IMR-90 (cell line): ENCODE results near the gene CHCHD2. TPM values are rescaled to one million over a fixed set of nuclear protein-coding genes. Genes with fewer than 3 reads are reported as not detected.

Experiments
- ATAC-seq: fragments of 200-7000 bp; cut with Tn5 transposase; 2 replicates; pipeline ENCODE4 v1.9.1; 2020; ENCODE audit warnings: low read depth, mild to moderate bottlenecking, moderate library complexity
- BruUV-seq: library from RNA; stranded (reverse); fragments of 400-500 nt; replicated peaks from 2 replicates; lab custom pipeline; 2021; lab: Mats Ljungman, UMichigan
- CTCF ChIA-PET: fragments of 300-600 bp; formaldehyde crosslinking; extraction: SDS; loops from one replicate; lab custom pipeline; 2021; ENCODE audit warnings: antibody characterized with exemption; lab: Yijun Ruan, JAX
- POLR2A ChIA-PET: fragments of 300-600 bp; sonication (Branson Sonifier 250); formaldehyde crosslinking; loops from one replicate; lab custom pipeline; 2022; ENCODE audit warnings: antibody characterized with exemption; ENCODE audit not compliant: unreplicated experiment; lab: Charles Lee
- DNase-seq: peaks from one replicate; pipeline ENCODE4 v3.0.0; 2013
- H2AFZ ChIP-seq: replicated peaks from 2 replicates; pipeline ENCODE3; 2013; ENCODE audit warnings: low read length, mild to moderate bottlenecking; ENCODE audit not compliant: poor library complexity
- H2AK5ac ChIP-seq: 2 replicates; pipeline ENCODE4 v1.6.1; 2013; ENCODE audit warnings: low read depth, low read length, inconsistent platforms
- H2AK9ac ChIP-seq: replicated peaks from 2 replicates; pipeline ENCODE3; 2013; ENCODE audit warnings: mild to moderate bottlenecking, low read depth, low read length, moderate library complexity; ENCODE audit not compliant: poor library complexity
- H2BK120ac ChIP-seq: 2 replicates; pipeline ENCODE4 v1.6.1; 2013; ENCODE audit warnings: low read depth, low read length, inconsistent platforms
- H2BK15ac ChIP-seq: 3 replicates; pipeline ENCODE4 v1.6.1; 2013; ENCODE audit warnings: low read depth, low read length, inconsistent platforms
- H2BK20ac ChIP-seq: 2 replicates; pipeline ENCODE4 v1.6.1; 2013; ENCODE audit warnings: low read depth, mild to moderate bottlenecking, inconsistent platforms, low read length, moderate library complexity
- H2BK5ac ChIP-seq: 2 replicates; pipeline ENCODE4 v1.6.1; 2013; ENCODE audit warnings: mild to moderate bottlenecking, low read depth, low read length, inconsistent platforms; ENCODE audit not compliant: poor library complexity, severe bottlenecking
- H3K14ac ChIP-seq: replicated peaks from 2 replicates; pipeline ENCODE4 v1.6.1; 2013; ENCODE audit warnings: low read depth, low read length, inconsistent platforms
- H3K18ac ChIP-seq: 2 replicates; pipeline ENCODE4 v1.6.1; 2013; ENCODE audit warnings: low read depth, low read length, control low read depth
- H3K23ac ChIP-seq: 2 replicates; pipeline ENCODE4 v1.6.1; 2013; ENCODE audit warnings: low read depth, low read length, inconsistent platforms
- H3K27ac ChIP-seq: 2 replicates; pipeline ENCODE4 v1.5.1; 2013; ENCODE audit warnings: mild to moderate bottlenecking, control low read depth, low read length; ENCODE audit not compliant: insufficient read depth
- H3K27me3 ChIP-seq: 2 replicates; pipeline ENCODE4 v1.6.1; 2013; ENCODE audit warnings: low read length; ENCODE audit not compliant: control insufficient read depth, insufficient read depth
- H3K36me3 ChIP-seq: 2 replicates; pipeline ENCODE4 v1.6.1; 2013; ENCODE audit warnings: low read length, mixed read lengths; ENCODE audit not compliant: control insufficient read depth, insufficient read depth
- H3K4ac ChIP-seq: 2 replicates; pipeline ENCODE4 v1.6.1; 2013; ENCODE audit warnings: low read depth, low read length, inconsistent platforms
- H3K4me1 ChIP-seq: 2 replicates; pipeline ENCODE4 v1.6.1; 2013; ENCODE audit warnings: low read length, mixed read lengths; ENCODE audit not compliant: control insufficient read depth, insufficient read depth
- H3K4me2 ChIP-seq: 2 replicates; pipeline ENCODE4 v1.6.1; 2013; ENCODE audit warnings: low read depth, mild to moderate bottlenecking, control low read depth, low read length, moderate library complexity
- H3K4me3 ChIP-seq: 2 replicates; pipeline ENCODE4 v1.5.1; 2013; ENCODE audit warnings: low read depth, mild to moderate bottlenecking, control low read depth, low read length, moderate library complexity; ENCODE audit not compliant: insufficient read depth
- H3K56ac ChIP-seq: 2 replicates; pipeline ENCODE4 v1.6.1; 2013; ENCODE audit warnings: low read length, inconsistent platforms; ENCODE audit not compliant: insufficient read depth; ENCODE audit errors: extremely low read depth
- H3K79me1 ChIP-seq, 2 experiments: 2 replicates each; pipeline ENCODE4 v1.6.1; 2013; ENCODE audit warnings: low read length in 2 of 2, inconsistent platforms in 1 of 2, low read depth in 1 of 2
- H3K9ac ChIP-seq: 2 replicates; pipeline ENCODE4 v1.6.1; 2013; ENCODE audit warnings: low read depth, low read length, control low read depth
- H3K9me1 ChIP-seq: 2 replicates; pipeline ENCODE4 v1.6.1; 2013; ENCODE audit warnings: low read length, inconsistent platforms; ENCODE audit not compliant: insufficient read depth
- H3K9me3 ChIP-seq: 2 replicates; pipeline ENCODE4 v1.6.1; 2013; ENCODE audit warnings: low read length; ENCODE audit not compliant: control insufficient read depth, insufficient read depth
- H4K20me1 ChIP-seq: 2 replicates; pipeline ENCODE4 v1.6.1; 2013; ENCODE audit warnings: low read length, inconsistent platforms; ENCODE audit not compliant: insufficient read depth
- H4K5ac ChIP-seq: 2 replicates; pipeline ENCODE4 v1.6.1; 2013; ENCODE audit warnings: mild to moderate bottlenecking, low read depth, low read length, control low read depth
- H4K8ac ChIP-seq, 2 experiments: 2 replicates each; pipeline ENCODE4 v1.6.1; 2013; ENCODE audit warnings: low read depth in 2 of 2, low read length in 2 of 2, control low read depth in 1 of 2, inconsistent platforms in 1 of 2
- H4K91ac ChIP-seq: 2 replicates; pipeline ENCODE4 v1.6.1; 2013; ENCODE audit warnings: low read depth, low read length, inconsistent platforms; ENCODE audit not compliant: insufficient read depth
- BHLHE40 ChIP-seq: fragments of 150-350 bp; IDR thresholded peaks from 2 replicates; pipeline ENCODE4 v1.6.1; 2016; ENCODE audit warnings: mild to moderate bottlenecking, low read depth, low read length
- CEBPB ChIP-seq: IDR thresholded peaks from 2 replicates; pipeline ENCODE4 v1.6.1; 2012; ENCODE audit warnings: low read depth, low read length, improper control_type of control experiment
- CHD1 ChIP-seq: IDR thresholded peaks from 2 replicates; pipeline ENCODE4 v1.6.1; 2012; ENCODE audit warnings: low read depth, low read length, improper control_type of control experiment
- CTCF ChIP-seq: conservative IDR thresholded peaks from 2 replicates; pipeline ENCODE4 v1.5.1; 2012; ENCODE audit warnings: mild to moderate bottlenecking, low read depth, low read length, improper control_type of control experiment
- ELK1 ChIP-seq: fragments of 150-350 bp; IDR thresholded peaks from 2 replicates; pipeline ENCODE4 v1.6.1; 2016; ENCODE audit warnings: low read depth, mild to moderate bottlenecking, low read length, moderate library complexity, borderline replicate concordance
- MAFK ChIP-seq: IDR thresholded peaks from 2 replicates; pipeline ENCODE4 v1.6.1; 2012; ENCODE audit warnings: low read depth, low read length, improper control_type of control experiment
- MXI1 ChIP-seq: IDR thresholded peaks from 2 replicates; pipeline ENCODE4 v1.6.1; 2012; ENCODE audit warnings: low read depth, mild to moderate bottlenecking, low read length, moderate library complexity, borderline replicate concordance
- NFE2L2 ChIP-seq: fragments of 150-350 bp; IDR thresholded peaks from 2 replicates; pipeline ENCODE4 v1.6.1; 2016; ENCODE audit warnings: low read depth, mild to moderate bottlenecking, low read length
- POLR2A ChIP-seq: IDR thresholded peaks from 2 replicates; pipeline ENCODE4 v1.6.1; 2012; ENCODE audit warnings: mild to moderate bottlenecking, low read depth, low read length
- RAD21 ChIP-seq: IDR thresholded peaks from 2 replicates; pipeline ENCODE4 v1.6.1; 2012; ENCODE audit warnings: low read length, improper control_type of control experiment
- RCOR1 ChIP-seq: IDR thresholded peaks from 2 replicates; pipeline ENCODE4 v1.6.1; 2012; ENCODE audit warnings: mild to moderate bottlenecking, low read length, improper control_type of control experiment; ENCODE audit not compliant: insufficient replicate concordance
- RFX5 ChIP-seq: IDR thresholded peaks from 2 replicates; pipeline ENCODE4 v1.8.0; 2012; ENCODE audit warnings: low read depth, mild to moderate bottlenecking, low read length, moderate library complexity
- SMC3 ChIP-seq: fragments of 150-350 bp; IDR thresholded peaks from 2 replicates; pipeline ENCODE4 v1.6.1; 2016; ENCODE audit warnings: low read depth, mild to moderate bottlenecking, antibody characterized with exemption, low read length, moderate library complexity
- USF2 ChIP-seq: fragments of 150-350 bp; IDR thresholded peaks from 2 replicates; pipeline ENCODE4 v1.6.1; 2017; ENCODE audit warnings: mild to moderate bottlenecking, antibody characterized with exemption, low read length, low read depth
- WGBS, 2 experiments: methylation state at CpG; one replicate each; pipeline versions ENCODE4 v1.1.5 to v1.1.7; 2013; ENCODE audit warnings: missing lambda C conversion rate in 2 of 2; ENCODE audit not compliant: insufficient read length in 1 of 2; ENCODE audit errors: extremely low coverage in 2 of 2; 5-methylcytosine and 5-hydroxymethylcytosine counted together
- dilution Hi-C: fragments of 300-500 bp; cut with HindIII; formaldehyde crosslinking; loops from one replicate; pipeline ENCODE4 v1.14.3; 2018; ENCODE audit warnings: low sequenced_read_pairs; ENCODE audit not compliant: unreplicated experiment
- in situ Hi-C: fragments of 300-500 bp; cut with MboI; formaldehyde crosslinking; loops from 3 replicates; pipeline ENCODE4 v1.14.3; 2019; ENCODE audit warnings: low sequenced_read_pairs, inconsistent platforms, mixed read lengths
- intact Hi-C: fragments of 100-400 bp; cut with micrococcal nuclease; formaldehyde crosslinking; loops from 2 replicates; pipeline ENCODE4 v1.10.0; 2022
- polyA plus RNA-seq, 3 experiments: library from polyadenylated mRNA; depleted of rRNA; stranded (reverse); fragments of >200 nt; gene quantifications; 2 replicates each; pipeline ENCODE4 v1.2.3, GENCODE V29; 2012; ENCODE audit warnings: low replicate concordance in 1 of 3
- total RNA-seq: library from RNA; depleted of rRNA; stranded (reverse); fragments of >200 nt; gene quantifications from 2 replicates; pipeline ENCODE4 v1.2.3, GENCODE V29; 2012

The CHCHD2 gene
- total and polyA plus RNA-seq, 2 of the 4 experiments (the other 2 are of a cell fraction), result 423 to 522 TPM

GRCh38 chr7:56092789-56093531 lies 13.3 kb downstream of the CHCHD2 start, which contains the start of gene PHKG1:
Gene PHKG1 (minus strand): TSS chr7:56092952. CDS start chr7:56088941, 4,011 bp downstream.
- Histone ChIP-seq H2AFZ (peak within 1 kb of the TSS; percentile 70), H3K4me2 (peak within 1 kb of the TSS; percentile 29), H2BK20ac (no peak within 1 kb of the TSS), H2AK5ac (no peak within 1 kb of the TSS; the same call in 1 of the 2 replicates), H3K79me1 (0 out of 4 replicates have a peak, but pooled peaks cover 0 to 4% of the 10 kb centered on the region in 2 experiments), H3K56ac (no peak within 1 kb of the TSS), H4K20me1 (peaks cover 7% of the 10 kb centered on the region; the same call in 1 of the 2 replicates), H3K4me1 (peaks cover 9% of the 10 kb centered on the region), H3K4me3 (no peak within 1 kb of the TSS), H4K5ac (no peak within 1 kb of the TSS), H4K8ac (peak within 1 kb of the TSS in 1 of 2 experiments; percentile 36; a peak in 1 of 4 replicates), H3K23ac (no peak within 1 kb of the TSS), H2BK5ac (no peak within 1 kb of the TSS), H3K9me1 (no peaks in the 10 kb centered on the region; the same call in 1 of the 2 replicates), H3K36me3 (peaks cover 3% of the 10 kb centered on the region), H4K91ac (no peak within 1 kb of the TSS), H3K9me3 (no peaks in the 10 kb centered on the region), H3K9ac (peak within 1 kb of the TSS; percentile 27; the same call in 1 of the 2 replicates), H3K27me3 (no peaks in the 10 kb centered on the region), H3K18ac (no peak within 1 kb of the TSS), H2AK9ac (peak within 1 kb of the TSS; percentile 33), H3K14ac (0 out of 2 replicates have a peak within 1 kb of the TSS, but pooled peaks have one; percentile 29), H3K27ac (peak within 1 kb of the TSS; percentile 15; the same call in 1 of the 2 replicates), H2BK120ac (no peak within 1 kb of the TSS), H3K4ac (no peak within 1 kb of the TSS), H2BK15ac (no peak within 1 kb of the TSS)
- dilution Hi-C loops (no loop called here), in situ Hi-C loops (loop anchor here (25.0 kb wide), 2 partner anchors 806 to 1331 kb away; partner anchors contain the start of gene SEC61G), intact Hi-C loops (loop anchor here (1.0 kb wide), 2 partner anchors 88 to 452 kb away; no protein-coding TSS in a partner anchor)
- no TSS peak for BruUV-seq
- ChIA-PET POLR2A (no interaction called here), CTCF (interaction anchor here (1.0 to 2.1 kb wide), 3 partner anchors 9 to 14 kb away, joined by 3 to 6 read pairs (median 4); partner anchors contain the start of gene CHCHD2)
- peak; percentile 94 for ATAC-seq
- WGBS, 2 experiments, result no CpG with 5 or more reads among the region's 19 CpGs
- DNase-seq, result peak; percentile 81
- TF ChIP-seq CTCF (peak; percentile 27), CEBPB (no peak), NFE2L2 (no peak), BHLHE40 (peak; percentile 66; the same call in 1 of the 2 replicates), RFX5 (no peak), MXI1 (no peak), MAFK (no peak), USF2 (no peak), RAD21 (peak; percentile 38), RCOR1 (no peak), ELK1 (no peak), POLR2A (no peak), CHD1 (no peak), SMC3 (no peak)
